HG03571 (cell line): Measurements from ENCODE around the gene PKD2L1.
A peak's percentile ranks its signal among the peaks of the same experiment; 100 is the strongest.
"Not testable (repeated sequence)": the region's sequence is repeated elsewhere in the genome, so short reads cannot be mapped to it uniquely, and the experiment has no call there.

ENCODE experiments used
- ATAC-seq: cut with Tn5 transposase; IDR thresholded peaks from one replicate; pipeline ENCODE4 v1.9.1; 2021; ENCODE audit not compliant: unreplicated experiment

Gene PKD2L1

GRCh38 chr10:100334762-100335161 is 4.7 kb upstream of the PKD2L1 start:
- no peak for ATAC-seq

- no peak for ATAC-seq
These were observed 3.8 kb upstream of the PKD2L1 start for GRCh38 chr10:100333661-100334440.

- no peak for ATAC-seq
These were observed 3.1 kb upstream of the PKD2L1 start for GRCh38 chr10:100333106-100333505.

GRCh38 chr10:100328198-100328597 is 1.8 kb downstream of the PKD2L1 start:
- no peak for ATAC-seq

GRCh38 chr10:100327718-100328009 is 2.4 kb downstream of the PKD2L1 start:
- no peak for ATAC-seq

- peak; percentile 99 for ATAC-seq
These were observed 2.9 kb downstream of the PKD2L1 start for GRCh38 chr10:100327007-100327717.

GRCh38 chr10:100325158-100325557 is 4.9 kb downstream of the PKD2L1 start:
- no peak for ATAC-seq

- ATAC-seq, result no peak
These were observed 10.2 kb downstream of the PKD2L1 start for GRCh38 chr10:100319707-100320402.

- no peak for ATAC-seq
These were observed 11.8 kb downstream of the PKD2L1 start for GRCh38 chr10:100318207-100318606.

- no peak for ATAC-seq
These were observed 14.4 kb downstream of the PKD2L1 start for GRCh38 chr10:100315615-100316014.

- ATAC-seq, result no peak
These were observed 18.7 kb downstream of the PKD2L1 start for GRCh38 chr10:100311298-100311697.

GRCh38 chr10:100307684-100308083 is 22.3 kb downstream of the PKD2L1 start:
- ATAC-seq, result no peak

GRCh38 chr10:100306861-100307260 is 23.2 kb downstream of the PKD2L1 start:
- ATAC-seq, result no peak

- no peak for ATAC-seq
These were observed 25.6 kb downstream of the PKD2L1 start for GRCh38 chr10:100304414-100304813.

- no peak for ATAC-seq
These were observed 26.2 kb downstream of the PKD2L1 start for GRCh38 chr10:100303724-100304319.

- not testable (repeated sequence) for ATAC-seq
These were observed 28.9 kb downstream of the PKD2L1 start for GRCh38 chr10:100301123-100301522.

- no peak for ATAC-seq
These were observed 32.8 kb downstream of the PKD2L1 start for GRCh38 chr10:100297242-100297641.

- no peak for ATAC-seq
These were observed 37.0 kb downstream of the PKD2L1 start for GRCh38 chr10:100293066-100293465.

- not testable (repeated sequence) for ATAC-seq
These were observed 37.7 kb downstream of the PKD2L1 start for GRCh38 chr10:100292300-100292699.

- no peak for ATAC-seq
These were observed 38.7 kb downstream of the PKD2L1 start for GRCh38 chr10:100291356-100291755.

GRCh38 chr10:100289641-100290040 is 40.4 kb downstream of the PKD2L1 start:
- no peak for ATAC-seq

GRCh38 chr10:100288196-100288595 is 41.8 kb downstream of the PKD2L1 start:
- no peak for ATAC-seq
